Measurements from ENCODE around the gene MRPS9.

The MRPS9 gene

DNA sequence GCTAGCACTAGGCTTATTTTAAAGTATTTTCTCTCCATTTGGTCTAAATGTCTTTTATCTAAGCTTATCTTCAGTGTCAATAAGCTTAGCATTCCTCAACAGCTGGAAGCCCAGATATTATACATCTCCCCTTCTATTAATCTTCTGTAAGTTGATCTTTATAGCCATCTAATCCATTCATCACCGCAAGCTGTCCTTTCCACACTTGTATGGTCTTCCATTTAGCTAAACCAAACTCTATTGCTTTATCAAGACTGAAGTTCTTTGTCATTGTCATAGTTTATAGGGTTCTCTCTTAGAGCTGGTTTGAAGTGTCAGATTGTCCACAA is 102.3 kb downstream of the MRPS9 start:
- in situ Hi-C loops (cut with MboI; ENCODE audit: low sequenced_read_pairs, unreplicated experiment): no loop called here
- no peak for DNase-seq (ENCODE audit: low spot score)
- TF ChIP-seq, protein P1, sequence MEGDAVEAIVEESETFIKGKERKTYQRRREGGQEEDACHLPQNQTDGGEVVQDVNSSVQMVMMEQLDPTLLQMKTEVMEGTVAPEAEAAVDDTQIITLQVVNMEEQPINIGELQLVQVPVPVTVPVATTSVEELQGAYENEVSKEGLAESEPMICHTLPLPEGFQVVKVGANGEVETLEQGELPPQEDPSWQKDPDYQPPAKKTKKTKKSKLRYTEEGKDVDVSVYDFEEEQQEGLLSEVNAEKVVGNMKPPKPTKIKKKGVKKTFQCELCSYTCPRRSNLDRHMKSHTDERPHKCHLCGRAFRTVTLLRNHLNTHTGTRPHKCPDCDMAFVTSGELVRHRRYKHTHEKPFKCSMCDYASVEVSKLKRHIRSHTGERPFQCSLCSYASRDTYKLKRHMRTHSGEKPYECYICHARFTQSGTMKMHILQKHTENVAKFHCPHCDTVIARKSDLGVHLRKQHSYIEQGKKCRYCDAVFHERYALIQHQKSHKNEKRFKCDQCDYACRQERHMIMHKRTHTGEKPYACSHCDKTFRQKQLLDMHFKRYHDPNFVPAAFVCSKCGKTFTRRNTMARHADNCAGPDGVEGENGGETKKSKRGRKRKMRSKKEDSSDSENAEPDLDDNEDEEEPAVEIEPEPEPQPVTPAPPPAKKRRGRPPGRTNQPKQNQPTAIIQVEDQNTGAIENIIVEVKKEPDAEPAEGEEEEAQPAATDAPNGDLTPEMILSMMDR (IDR thresholded peaks at IDR 0.05; ENCODE audit: borderline replicate concordance, control extremely low read depth, extremely low read depth, insufficient read depth, missing control alignments): no peak

DNA sequence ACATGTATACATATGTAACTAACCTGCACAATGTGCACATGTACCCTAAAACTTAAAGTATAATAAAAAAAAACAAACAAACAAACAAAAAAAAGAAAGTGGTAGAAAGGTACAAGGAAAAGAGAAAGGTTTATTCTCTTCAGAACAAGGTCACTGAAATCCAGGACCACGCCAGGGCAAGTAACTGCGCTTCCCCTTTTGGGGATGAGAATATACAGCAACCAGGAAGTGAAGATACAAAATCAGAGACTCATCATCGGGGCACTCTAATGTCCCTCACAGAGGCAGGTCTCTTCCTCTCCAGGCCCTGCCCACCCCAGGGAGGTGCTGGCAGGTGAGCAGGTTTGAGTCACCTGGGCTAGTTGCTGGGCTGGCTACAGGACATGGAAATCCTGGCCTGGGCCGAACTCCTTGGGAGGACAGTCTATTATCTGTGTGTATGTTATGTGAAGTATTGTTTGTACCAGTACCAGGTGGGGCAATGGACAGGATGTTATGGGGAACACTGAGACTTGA is 103.3 kb downstream of the MRPS9 start:
- DNase-seq (ENCODE audit: low spot score): no peak
- TF ChIP-seq, protein P1 (IDR thresholded peaks at IDR 0.05; ENCODE audit: borderline replicate concordance, control extremely low read depth, extremely low read depth, insufficient read depth, missing control alignments): no peak
- in situ Hi-C loops (cut with MboI; ENCODE audit: low sequenced_read_pairs, unreplicated experiment): no loop called here

DNA sequence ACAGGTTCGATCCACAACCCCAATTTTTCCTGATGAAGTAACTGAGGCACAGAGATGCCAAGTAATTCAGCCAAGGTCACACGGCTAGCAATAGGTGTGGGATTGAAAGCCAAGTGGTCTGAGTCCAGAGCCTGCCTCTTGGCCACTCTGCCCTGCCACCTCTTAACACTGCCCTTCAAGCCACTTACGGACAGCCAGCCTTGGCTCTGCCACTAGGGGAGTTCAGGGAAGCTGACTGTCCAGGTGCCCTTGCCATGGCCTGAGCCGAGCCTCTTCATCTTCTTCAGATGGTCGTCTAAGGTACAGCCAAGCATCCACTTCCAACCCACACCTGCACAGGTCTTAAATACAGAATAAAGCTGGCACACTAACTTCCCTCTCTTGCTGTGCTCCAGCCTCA is 104.4 kb downstream of the MRPS9 start:
- no peak for DNase-seq (ENCODE audit: low spot score)
- in situ Hi-C loops (cut with MboI; ENCODE audit: low sequenced_read_pairs, unreplicated experiment): no loop called here
- TF ChIP-seq, protein P1 (IDR thresholded peaks at IDR 0.05; ENCODE audit: borderline replicate concordance, control extremely low read depth, extremely low read depth, insufficient read depth, missing control alignments): no peak

DNA sequence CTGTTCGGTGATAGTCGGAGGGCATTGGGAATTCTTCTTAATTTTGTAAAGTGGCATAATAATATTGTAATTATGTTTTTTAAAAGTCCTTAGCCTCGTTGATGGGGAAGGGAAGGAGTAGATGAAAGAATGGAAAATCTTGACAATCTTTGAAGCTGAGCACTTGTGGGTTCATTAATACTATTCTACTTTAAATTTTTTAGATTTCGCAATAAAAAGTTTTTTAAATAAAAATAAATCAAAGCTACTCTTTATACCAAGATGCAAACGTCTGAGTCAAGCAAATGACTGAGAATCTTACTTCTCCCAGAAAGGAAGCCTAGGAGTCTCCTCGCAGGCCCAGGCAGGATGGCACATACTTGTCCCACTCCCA is 105.2 kb downstream of the MRPS9 start:
- no peak for DNase-seq (ENCODE audit: low spot score)
- TF ChIP-seq, protein P1 (IDR thresholded peaks at IDR 0.05; ENCODE audit: borderline replicate concordance, control extremely low read depth, extremely low read depth, insufficient read depth, missing control alignments): no peak
- in situ Hi-C loops (cut with MboI; ENCODE audit: low sequenced_read_pairs, unreplicated experiment): no loop called here

DNA sequence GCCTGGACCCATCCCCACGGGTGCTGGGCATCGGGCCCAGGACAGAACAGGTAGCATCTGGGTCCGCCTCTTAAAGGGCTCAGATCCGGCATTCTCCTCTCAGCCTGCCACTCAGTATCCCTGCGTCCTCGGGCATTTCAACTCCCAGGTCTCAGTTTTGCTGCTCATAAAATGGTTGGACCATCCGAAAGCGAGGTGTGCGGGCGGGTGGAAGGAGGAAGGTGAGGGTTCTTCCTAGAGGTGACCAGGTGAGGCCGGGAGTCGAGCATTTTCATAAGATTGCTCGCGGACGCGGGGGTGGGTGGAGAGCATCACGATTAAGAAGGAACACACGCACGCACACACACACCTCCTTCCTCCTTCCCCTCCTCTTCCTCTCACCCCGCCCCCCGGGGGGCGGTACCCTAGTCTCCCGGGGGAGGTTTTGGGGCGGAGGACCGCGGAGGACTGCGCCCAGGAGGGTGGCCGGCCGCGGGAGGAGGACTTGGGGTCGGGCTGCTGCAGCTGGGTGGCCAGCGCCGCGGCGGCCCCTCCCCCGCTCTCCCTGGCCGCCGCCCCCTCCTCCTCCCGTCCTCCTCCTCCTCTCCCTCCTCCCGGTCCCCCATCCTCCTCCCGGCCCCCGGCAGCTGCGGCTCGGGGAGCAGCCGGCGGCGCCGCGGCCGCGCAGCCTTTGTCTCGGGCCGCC is 105.7 kb downstream of the MRPS9 start:
- TF ChIP-seq, protein P1 (IDR thresholded peaks at IDR 0.05; ENCODE audit: borderline replicate concordance, control extremely low read depth, extremely low read depth, insufficient read depth, missing control alignments): no peak
- peak; percentile 52 for DNase-seq (ENCODE audit: low spot score)
- in situ Hi-C loops (cut with MboI; ENCODE audit: low sequenced_read_pairs, unreplicated experiment): no loop called here

DNA sequence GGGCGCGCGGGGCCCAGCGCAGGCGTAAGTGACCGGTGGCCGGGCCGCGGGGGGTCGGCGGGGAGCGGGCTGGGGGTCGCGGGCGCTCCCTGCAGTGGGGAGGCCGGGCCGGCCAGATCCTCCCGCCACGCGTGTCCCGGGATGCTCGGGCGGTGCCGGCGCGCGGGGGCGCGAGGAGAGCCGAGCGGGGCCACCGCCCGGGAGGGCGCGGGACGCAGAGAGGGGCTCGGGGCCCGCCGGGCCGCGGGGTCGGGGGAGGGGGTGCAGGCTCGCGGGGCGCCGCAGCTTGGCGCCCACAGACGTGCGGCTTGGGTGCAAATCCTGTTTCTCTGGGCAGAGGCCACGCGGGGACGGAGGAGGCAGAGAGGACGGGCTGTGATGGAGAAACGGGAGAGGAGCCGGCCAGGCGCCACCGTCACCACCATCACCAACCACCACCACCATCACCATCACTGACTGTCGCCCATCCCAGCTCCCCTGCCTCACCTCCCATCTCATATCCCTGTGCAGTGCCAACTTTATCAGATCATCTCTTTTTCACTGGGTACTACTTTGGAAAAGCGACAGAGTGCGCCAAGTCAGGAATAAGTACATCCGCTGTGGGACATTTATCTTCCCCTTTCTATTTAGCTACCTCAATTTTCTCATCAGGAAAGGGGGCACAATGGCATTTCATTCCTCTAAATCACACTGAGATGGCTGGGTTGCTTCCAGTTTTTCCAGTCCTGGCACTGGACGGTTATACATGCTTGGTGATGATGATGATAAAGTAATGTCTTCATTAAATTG is 106.5 kb downstream of the MRPS9 start:
- in situ Hi-C loops (cut with MboI; ENCODE audit: low sequenced_read_pairs, unreplicated experiment): no loop called here
- no peak for DNase-seq (ENCODE audit: low spot score)
- TF ChIP-seq, protein P1 (IDR thresholded peaks at IDR 0.05; ENCODE audit: borderline replicate concordance, control extremely low read depth, extremely low read depth, insufficient read depth, missing control alignments): no peak

Data from GM13976 (cell line).